ENCODE measurements around the gene CASP3.
"Not testable (repeated sequence)": the region's sequence is repeated elsewhere in the genome, so short reads cannot be mapped to it uniquely, and the experiment has no call there.

The CASP3 gene

GRCh38 chr4:184628103-184628502 lies 21.1 kb downstream of the CASP3 start:
- no peak for DNase-seq

GRCh38 chr4:184625783-184626596 lies 23.3 kb downstream of the CASP3 start:
- not testable (repeated sequence) for DNase-seq

- no peak for DNase-seq
Observed at GRCh38 chr4:184624972-184625554, 24.2 kb downstream of the CASP3 start.

- not testable (repeated sequence) for DNase-seq
Observed at GRCh38 chr4:184624504-184624903, 24.7 kb downstream of the CASP3 start.

GRCh38 chr4:184621518-184621917 lies 27.7 kb downstream of the CASP3 start:
- DNase-seq: no peak

GRCh38 chr4:184620212-184620867 lies 28.9 kb downstream of the CASP3 start:
- DNase-seq: no peak

- DNase-seq: no peak
Observed at GRCh38 chr4:184617600-184618196, 31.5 kb downstream of the CASP3 start.

- DNase-seq: no peak
Observed at GRCh38 chr4:184616633-184617551, 32.4 kb downstream of the CASP3 start.

- not testable (repeated sequence) for DNase-seq
Observed at GRCh38 chr4:184616168-184616567, 33.1 kb downstream of the CASP3 start.

- DNase-seq: no peak
Observed at GRCh38 chr4:184614509-184614908, 34.7 kb downstream of the CASP3 start.

- DNase-seq: no peak
Observed at GRCh38 chr4:184613405-184613804, 35.8 kb downstream of the CASP3 start.

GRCh38 chr4:184612074-184612473 lies 37.2 kb downstream of the CASP3 start:
- DNase-seq: no peak

- not testable (repeated sequence) for DNase-seq
Observed at GRCh38 chr4:184607429-184607828, 41.8 kb downstream of the CASP3 start.

GRCh38 chr4:184602857-184603256 lies 46.4 kb downstream of the CASP3 start:
- DNase-seq: not testable (repeated sequence)

GRCh38 chr4:184600982-184601381 lies 48.3 kb downstream of the CASP3 start:
- DNase-seq: not testable (repeated sequence)

GRCh38 chr4:184599492-184600135 lies 49.6 kb downstream of the CASP3 start:
- no peak for DNase-seq

GRCh38 chr4:184598753-184599491 lies 50.3 kb downstream of the CASP3 start:
- DNase-seq: no peak

GRCh38 chr4:184596617-184597185 lies 52.5 kb downstream of the CASP3 start:
- DNase-seq: no peak

- no peak for DNase-seq
Observed at GRCh38 chr4:184596044-184596616, 53.1 kb downstream of the CASP3 start.

GRCh38 chr4:184595430-184595829 lies 53.8 kb downstream of the CASP3 start:
- no peak for DNase-seq

Data from NCI-H2081 treated with DMSO at 0.1 percent for 48 hours (cell line).